Neural crest cell (in vitro differentiated cells): Measurements from ENCODE around the gene IFT43. TPM values are rescaled to one million over a fixed set of nuclear protein-coding genes. Genes with fewer than 3 reads are reported as not detected.

Source experiments
- DNase-seq: peaks from one replicate; pipeline ENCODE4 v3.0.0; 2021; ENCODE audit warnings: low read depth, mixed read lengths, low spot score
- H3K27ac Mint-ChIP-seq: one replicate; pipeline ENCODE4 v1.8.0; 2021; ENCODE audit warnings: mild to moderate bottlenecking, mixed read lengths; ENCODE audit not compliant: unreplicated experiment
- H3K27me3 Mint-ChIP-seq: 2 replicates; pipeline ENCODE4 v1.8.0; 2021; ENCODE audit warnings: low read depth, mild to moderate bottlenecking, mixed read lengths
- H3K36me3 Mint-ChIP-seq: 2 replicates; pipeline ENCODE4 v1.8.0; 2021; ENCODE audit warnings: low read depth, mild to moderate bottlenecking, mixed read lengths
- H3K4me1 Mint-ChIP-seq: 2 replicates; pipeline ENCODE4 v1.8.0; 2021; ENCODE audit warnings: mixed read lengths
- H3K4me3 Mint-ChIP-seq: one replicate; pipeline ENCODE4 v1.8.0; 2021; ENCODE audit warnings: mild to moderate bottlenecking, mixed read lengths
- H3K9me3 Mint-ChIP-seq: 2 replicates; pipeline ENCODE4 v1.8.0; 2021; ENCODE audit warnings: mixed read lengths
- CTCF ChIP-seq: fragments of 200-600 bp; sonication (generic); conservative IDR thresholded peaks from 2 replicates; pipeline ENCODE4 v1.5.0; 2021; ENCODE audit warnings: antibody characterized with exemption, mild to moderate bottlenecking
- total RNA-seq: library from RNA; stranded (reverse); gene quantifications from 2 replicates; pipeline ENCODE4 v1.2.1, GENCODE V29; 2021

Gene IFT43
- total RNA-seq, 1 donor from 2014 or later = 34.1 TPM

DNA sequence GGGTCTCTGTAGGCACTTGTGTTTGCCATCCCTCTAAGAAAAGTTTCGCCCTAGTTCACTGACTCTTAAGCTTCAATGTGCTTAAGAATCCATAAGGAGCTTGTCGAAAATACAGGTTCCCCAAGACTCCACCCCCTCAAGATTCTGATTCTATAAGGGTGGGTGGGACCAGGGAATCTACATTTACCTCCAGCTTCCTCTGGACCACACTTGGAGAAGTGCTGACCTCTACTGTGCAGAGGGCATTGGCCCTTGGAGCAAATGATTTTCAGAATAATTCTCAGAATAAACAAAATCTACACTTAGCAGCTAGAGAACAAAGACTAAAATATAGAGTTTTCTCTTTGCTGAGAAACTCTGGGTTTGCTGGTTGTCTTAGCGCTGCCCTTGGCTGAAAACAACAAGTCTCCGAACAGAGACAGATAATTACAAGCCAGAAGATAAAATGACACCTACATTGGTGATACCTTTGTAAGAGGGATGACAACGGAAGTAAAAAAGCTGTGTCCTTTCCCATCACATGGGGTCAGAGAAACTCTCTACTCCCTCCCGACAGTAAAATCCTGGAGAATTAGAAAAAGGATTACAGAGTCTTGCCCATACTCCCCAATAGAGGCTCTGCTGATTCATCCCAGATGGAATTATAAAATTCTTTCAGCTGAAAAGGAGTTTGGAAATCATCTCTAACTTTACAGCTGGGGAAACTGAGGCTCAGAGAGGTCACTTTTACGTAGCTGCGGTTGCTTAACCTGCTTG lies 8.6 kb upstream of the IFT43 start:
- no peak overlapping the region for H3K4me3 Mint-ChIP-seq
- no peak overlapping the region for H3K27ac Mint-ChIP-seq
- DNase-seq = no peak
- H3K27me3 Mint-ChIP-seq = no peaks in the 10 kb centered on the region
- H3K36me3 Mint-ChIP-seq = no peaks in the 10 kb centered on the region
- no peak for TF ChIP-seq CTCF
- H3K4me1 Mint-ChIP-seq = peaks cover 36% of the 10 kb centered on the region
- H3K9me3 Mint-ChIP-seq = no peaks in the 10 kb centered on the region

GRCh38 chr14:75977582-75977943 lies 8.0 kb upstream of the IFT43 start:
- TF ChIP-seq CTCF = no peak
- peaks cover 3% of the 10 kb centered on the region for H3K27me3 Mint-ChIP-seq
- no peak overlapping the region for H3K27ac Mint-ChIP-seq
- H3K36me3 Mint-ChIP-seq = no peaks in the 10 kb centered on the region
- no peak overlapping the region for H3K4me3 Mint-ChIP-seq
- DNase-seq = no peak
- H3K4me1 Mint-ChIP-seq = peaks cover 36% of the 10 kb centered on the region
- no peaks in the 10 kb centered on the region for H3K9me3 Mint-ChIP-seq

GRCh38 chr14:75978249-75978731 lies 7.3 kb upstream of the IFT43 start:
- H3K4me3 Mint-ChIP-seq = no peak overlapping the region

DNA sequence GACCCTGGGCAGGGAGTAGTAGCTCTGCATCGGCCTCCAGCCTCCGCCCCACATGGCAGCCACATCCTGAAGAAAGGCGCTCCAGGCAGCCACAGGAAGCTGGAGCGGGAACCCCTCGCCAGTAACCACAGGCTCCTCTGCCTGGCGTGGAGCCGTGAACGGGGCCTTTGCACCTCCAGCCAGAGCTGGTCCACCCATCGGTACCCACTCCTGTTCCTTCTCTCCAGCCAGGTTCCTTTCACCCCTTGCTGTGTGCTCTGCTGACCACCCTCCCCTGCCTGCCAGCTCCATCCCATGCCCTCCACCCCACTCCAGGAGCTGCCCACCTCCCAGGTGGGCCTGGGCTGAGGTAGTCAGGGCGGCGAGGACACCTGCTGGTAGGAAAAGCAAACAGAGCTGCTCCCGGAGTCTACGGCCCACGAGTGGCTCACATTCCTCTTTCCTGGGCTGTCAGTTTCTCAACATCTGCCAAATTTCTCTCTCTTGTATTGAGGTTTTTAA lies 6.4 kb upstream of the IFT43 start:
- TF ChIP-seq CTCF = peak; percentile 66
- Mint-ChIP-seq H3K36me3 (no peaks in the 10 kb centered on the region), H3K27ac (no peak overlapping the region), H3K4me3 (peak overlapping the region; percentile 88), H3K27me3 (peaks cover 17% of the 10 kb centered on the region), H3K9me3 (no peaks in the 10 kb centered on the region), H3K4me1 (peaks cover 33% of the 10 kb centered on the region)
- DNase-seq = peak; percentile 31

More at GRCh38 chr14:75978249-75978731, 7.3 kb upstream of the IFT43 start:
- no peak for DNase-seq
- peaks cover 9% of the 10 kb centered on the region for H3K27me3 Mint-ChIP-seq
- H3K4me1 Mint-ChIP-seq = peaks cover 33% of the 10 kb centered on the region
- H3K36me3 Mint-ChIP-seq = no peaks in the 10 kb centered on the region
- TF ChIP-seq CTCF = no peak
- H3K27ac Mint-ChIP-seq = peak overlapping the region; percentile 6
- H3K9me3 Mint-ChIP-seq = no peaks in the 10 kb centered on the region

- H3K4me3 Mint-ChIP-seq = peak overlapping the region; percentile 88
- DNase-seq = no peak
- H3K27me3 Mint-ChIP-seq = peaks cover 20% of the 10 kb centered on the region
- no peaks in the 10 kb centered on the region for H3K36me3 Mint-ChIP-seq
- no peak for TF ChIP-seq CTCF
- peaks cover 33% of the 10 kb centered on the region for H3K4me1 Mint-ChIP-seq
- no peaks in the 10 kb centered on the region for H3K9me3 Mint-ChIP-seq
- no peak overlapping the region for H3K27ac Mint-ChIP-seq
Observed at GRCh38 chr14:75979648-75980565, 5.7 kb upstream of the IFT43 start.
